GM19328 (cell line): ENCODE measurements around the gene MAGEA2B.
"Not testable (repeated sequence)": the region's sequence is repeated elsewhere in the genome, so short reads cannot be mapped to it uniquely, and the experiment has no call there.

Source experiments
- ATAC-seq: cut with Tn5 transposase; IDR thresholded peaks from one replicate; pipeline ENCODE4 v1.9.1; 2021; ENCODE audit warnings: mild to moderate bottlenecking, moderate library complexity; ENCODE audit not compliant: unreplicated experiment

MAGEA2B gene

DNA sequence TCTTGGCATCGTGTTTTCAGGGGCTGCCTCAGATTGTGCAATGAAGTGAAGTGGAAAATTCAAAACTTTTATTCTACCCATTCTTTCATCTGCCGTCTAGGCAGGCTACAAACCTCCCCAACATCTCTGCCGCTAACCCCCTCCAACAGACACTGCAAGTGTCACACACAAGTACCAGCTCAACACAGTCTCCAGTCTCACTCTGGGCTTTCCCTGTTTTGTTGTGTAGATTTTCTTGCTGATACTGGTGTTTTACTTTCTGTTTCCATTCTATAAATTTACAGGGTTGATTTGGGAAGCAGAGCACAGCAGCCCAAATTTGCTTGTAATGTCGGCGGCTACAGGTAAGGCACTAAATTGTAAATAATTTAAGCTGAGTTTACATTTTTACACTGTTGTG lies 40.4 kb downstream of the MAGEA2B start:
- ATAC-seq: not testable (repeated sequence)

GRCh38 chrX:152758918-152759317 lies 44.5 kb downstream of the MAGEA2B start, which contains the start of gene CSAG3:
CSAG3 (plus strand) TSS chrX:152759218.
- ATAC-seq: not testable (repeated sequence)

GRCh38 chrX:152759544-152759943 lies 45.1 kb downstream of the MAGEA2B start:
- not testable (repeated sequence) for ATAC-seq

DNA sequence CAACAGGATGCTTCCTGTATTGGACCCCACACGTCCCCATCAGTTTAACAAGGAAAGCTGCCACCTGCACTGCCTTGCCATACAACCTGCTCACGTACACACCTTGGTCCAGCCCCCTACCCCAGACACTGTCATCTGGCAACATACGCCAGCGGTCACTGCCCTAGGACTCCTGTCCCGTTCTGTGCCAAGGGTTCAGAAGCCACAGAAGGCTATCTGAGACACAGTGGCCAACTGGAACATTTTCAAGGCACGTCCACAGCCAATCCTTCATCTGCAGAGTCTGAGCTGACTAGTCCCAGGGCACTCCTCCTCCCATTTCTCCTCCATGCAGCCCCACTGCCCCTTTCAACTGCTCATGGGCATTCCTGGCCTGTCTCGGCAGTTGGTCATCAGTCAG lies 47.2 kb downstream of the MAGEA2B start:
- ATAC-seq: not testable (repeated sequence)

DNA sequence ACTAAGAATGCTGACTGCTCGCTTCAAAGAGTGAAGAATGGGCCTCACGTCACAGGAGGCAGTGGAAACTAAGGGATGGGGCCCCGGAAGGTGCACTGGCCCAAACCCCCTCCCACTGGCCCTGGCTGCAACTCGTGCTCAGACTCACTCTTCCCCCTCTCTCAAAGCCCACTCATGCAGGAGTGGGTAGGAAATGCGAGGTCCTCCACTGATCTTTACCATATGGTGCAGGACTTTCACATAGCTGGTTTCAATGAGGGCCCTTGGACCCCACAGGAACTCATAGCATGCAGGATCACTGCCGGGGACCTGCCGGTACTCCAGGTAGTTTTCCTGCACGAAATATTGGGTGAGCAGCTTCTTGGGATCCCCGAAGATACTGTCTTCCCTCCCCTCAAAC lies 52.1 kb downstream of the MAGEA2B start:
- not testable (repeated sequence) for ATAC-seq
